Activated T-helper 1 cell treated with anti-CD3 and anti-CD28 coated beads, Interleukin-2, amount 50 U/mL, for 16 hours (primary cell): Measurements from ENCODE around the gene OR6M1.

Experiments
- DNase-seq, 2 donors: peaks; one replicate each; pipeline ENCODE4 v3.0.0-alpha.2; 2020; ENCODE audit warnings: low read depth in 1 of 2, low spot score in 1 of 2

OR6M1 gene

DNA sequence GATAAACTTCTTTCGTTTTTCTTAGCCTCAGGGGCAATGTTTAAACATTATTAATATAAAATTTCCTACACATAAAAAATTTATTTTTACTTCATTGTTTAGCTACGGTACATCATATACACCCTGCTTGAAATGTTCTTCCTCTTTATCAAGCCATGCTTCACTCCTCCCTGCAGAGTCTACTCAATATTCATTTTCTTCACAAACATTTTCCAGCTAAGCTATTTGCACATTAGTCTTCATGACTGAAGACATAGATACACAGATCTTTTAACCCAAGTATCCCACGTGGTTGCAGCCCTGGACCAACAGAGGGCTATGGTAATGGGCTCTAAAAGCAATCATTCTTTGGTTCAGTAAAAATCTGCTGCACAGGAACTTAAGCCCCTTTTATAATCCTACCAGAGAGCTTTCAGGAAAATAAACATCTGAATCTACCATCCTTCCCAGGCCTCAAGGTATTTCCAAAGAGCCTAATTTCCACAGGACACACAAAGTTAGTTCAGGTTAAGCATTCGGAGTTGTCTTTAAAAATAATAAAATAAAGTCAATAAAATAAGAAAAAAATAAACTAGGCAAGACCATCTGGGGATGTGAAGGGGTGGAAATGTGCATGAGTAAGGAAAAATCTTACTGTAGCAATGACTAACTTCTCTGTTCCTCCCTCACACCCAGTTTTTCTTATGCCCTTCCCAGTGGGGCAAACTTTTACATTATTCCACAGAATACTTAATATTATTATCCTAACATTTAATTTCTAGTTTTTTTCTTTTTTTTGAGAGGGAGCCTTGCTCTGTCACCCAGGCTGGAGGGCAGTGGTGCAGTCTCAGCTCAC, 30.2 kb downstream of the OR6M1 start:
- DNase-seq: no peak

DNA sequence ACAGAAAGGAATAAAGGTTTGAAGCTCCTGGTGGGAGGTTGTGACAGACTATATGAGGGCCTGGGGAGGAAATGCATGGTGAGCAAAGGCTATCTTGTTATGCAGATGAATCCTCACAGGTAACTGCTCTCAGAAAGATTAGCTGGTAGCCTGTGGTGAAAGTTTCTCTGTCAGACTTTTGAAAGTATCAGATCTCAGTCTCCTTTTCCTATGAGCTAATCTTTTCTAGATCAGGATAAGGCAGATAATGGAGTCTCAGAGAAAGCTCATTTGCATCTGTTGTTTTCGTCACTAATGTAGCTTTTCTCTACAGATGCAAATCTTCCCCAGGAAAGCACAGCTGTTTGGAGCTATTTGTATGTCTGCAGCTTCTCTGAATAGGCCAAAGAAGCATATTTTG, 30.9 kb downstream of the OR6M1 start:
- DNase-seq: no peak

DNA sequence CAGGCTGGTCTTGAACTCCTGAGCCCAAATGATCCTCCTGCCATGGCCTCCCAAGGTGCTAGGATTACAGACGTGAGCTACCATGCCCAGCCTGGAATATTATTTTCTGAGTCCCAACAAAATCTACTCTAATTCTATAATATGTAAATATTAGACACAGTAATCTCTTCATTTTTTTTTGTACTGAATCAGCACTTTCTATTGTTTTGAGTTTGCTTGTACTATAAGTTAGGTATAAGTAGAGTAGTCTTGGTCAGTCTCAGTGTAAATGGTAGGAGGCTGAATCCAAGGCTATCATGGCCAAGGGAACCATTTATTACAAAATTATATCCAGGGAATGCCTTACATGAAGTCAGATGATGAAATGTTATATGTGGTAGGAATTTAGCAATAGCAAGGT, 32.2 kb downstream of the OR6M1 start:
- no peak for DNase-seq

DNA sequence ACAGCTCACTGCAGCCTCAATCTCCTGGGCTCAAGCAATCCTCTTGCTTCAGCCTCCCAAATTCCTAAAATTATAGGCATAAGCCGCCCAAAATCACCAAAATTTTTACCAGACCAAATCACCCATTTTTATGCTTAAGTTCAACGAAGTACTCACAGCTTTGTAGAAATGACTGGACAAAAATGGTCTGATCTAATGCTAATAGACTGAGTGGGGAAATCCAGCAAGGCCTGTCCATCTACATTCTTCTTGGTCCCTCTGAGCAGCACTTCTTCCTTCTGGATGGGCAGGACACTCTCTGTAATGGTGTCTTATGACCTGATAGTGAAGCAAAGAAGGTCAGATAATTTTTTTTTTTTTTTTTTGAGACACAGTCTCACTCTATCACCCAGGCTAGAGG, 33.1 kb downstream of the OR6M1 start:
- no peak for DNase-seq

DNA sequence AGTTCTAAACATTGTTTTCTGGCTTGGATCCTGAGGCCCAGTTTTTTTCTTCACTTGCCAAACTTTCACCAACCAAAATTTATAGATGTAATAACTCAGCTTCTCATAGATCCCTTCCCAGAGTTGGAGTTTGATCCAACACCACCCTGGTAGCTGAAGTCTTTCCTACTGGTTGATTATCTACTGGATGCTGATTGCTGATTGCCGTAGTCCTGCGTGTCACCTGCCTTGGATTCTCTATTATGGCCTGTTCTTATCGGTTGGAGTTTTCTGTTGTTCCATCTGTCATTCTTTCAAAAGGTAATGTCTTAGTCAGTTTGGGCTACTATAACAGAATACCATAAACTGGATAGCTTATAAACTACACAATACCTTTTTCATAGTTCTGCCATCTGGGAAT, 34.5 kb downstream of the OR6M1 start:
- no peak for DNase-seq

DNA sequence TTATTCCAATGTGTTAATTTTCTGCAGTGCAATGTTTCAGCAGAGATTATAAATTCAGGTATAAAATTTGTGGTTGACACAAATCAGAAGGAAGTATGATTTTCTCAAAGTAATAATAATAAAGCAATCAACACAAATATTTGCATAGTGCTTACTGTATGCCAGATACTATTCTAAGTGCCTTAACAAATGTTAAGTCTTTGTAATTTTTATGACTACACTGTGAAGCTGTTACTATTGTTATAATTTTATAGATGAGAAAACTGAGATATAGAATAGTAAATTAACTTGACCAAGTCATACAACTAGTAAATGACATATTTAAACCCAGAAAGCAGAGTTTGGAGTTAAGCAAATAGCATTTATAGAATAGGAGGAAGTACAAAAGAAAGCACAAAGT, 35.4 kb downstream of the OR6M1 start:
- DNase-seq: no peak

DNA sequence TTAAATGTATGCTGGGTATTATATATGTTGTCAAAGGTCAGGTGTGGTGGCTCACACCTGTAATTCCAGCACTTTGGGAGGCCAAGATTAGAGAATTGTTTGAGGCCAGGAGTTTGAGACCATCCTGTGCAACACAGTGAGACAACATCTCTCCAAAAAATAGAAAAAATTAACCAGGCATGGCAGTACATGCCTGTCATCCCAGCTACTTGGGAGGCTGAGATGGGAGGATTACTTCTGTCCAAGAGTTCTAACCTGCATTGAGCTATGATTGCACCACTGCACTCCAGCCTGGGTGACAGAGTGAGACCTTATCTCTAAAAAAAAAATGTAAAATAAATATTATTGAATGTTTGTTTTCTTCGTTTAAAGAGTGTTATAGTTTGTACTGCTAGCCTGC, 40.5 kb downstream of the OR6M1 start:
- no peak for DNase-seq

DNA sequence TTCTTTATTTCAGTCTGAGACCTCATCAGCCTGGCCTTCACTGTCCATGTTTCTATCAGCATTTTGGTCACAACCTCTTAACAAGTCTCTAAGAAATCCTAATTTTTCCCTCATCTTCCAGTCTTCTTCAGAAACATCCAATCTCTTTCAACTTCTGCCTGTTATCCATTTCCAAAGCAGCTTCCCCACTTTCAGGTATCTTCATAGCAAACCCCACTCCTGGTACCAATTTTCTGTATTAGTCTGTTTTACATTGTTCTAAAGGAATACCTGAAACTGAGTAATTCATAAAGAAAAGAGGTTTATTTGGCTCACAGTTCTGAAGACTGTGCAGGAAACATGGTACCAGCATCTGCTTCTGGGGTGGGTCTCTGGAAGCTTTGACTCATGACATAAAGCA, 43.7 kb downstream of the OR6M1 start:
- DNase-seq: no peak

DNA sequence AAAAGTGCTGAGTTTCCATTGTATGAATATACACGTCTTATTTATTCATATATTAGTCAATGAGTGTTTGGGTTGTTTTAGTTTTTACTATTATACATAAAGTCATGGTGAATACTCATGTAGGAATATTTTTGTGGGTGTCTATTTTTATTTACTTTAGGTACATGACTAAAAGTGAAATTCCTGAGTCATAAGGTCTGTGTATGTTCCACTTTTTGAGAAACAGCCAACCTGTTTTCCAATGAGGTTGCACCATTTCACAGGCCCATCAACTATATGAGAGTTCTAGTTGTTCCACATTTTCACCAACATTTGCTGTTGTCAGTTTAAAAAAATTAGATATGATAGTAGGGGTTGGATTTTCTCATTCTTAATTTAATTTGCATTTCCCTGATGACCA, 45.3 kb downstream of the OR6M1 start:
- DNase-seq: no peak

DNA sequence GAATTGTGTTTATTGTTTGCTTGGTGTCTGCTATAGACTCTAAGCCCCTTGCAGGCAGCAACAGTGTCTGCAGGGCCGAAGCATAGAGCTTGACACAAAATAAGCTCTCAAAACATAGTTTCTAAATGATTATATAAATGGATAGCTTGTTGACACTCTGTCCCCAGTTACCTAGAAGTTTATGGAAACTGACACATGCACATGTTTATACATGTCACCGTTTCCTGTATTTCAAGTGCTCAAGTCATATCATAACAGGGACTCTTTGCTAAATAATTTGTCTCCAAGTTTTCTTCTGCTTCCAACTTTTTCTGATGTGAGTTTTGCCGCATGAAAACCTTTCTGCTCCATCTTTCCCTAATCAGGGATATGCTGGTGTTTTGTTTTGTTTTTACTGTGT, 48.2 kb downstream of the OR6M1 start:
- no peak for DNase-seq

DNA sequence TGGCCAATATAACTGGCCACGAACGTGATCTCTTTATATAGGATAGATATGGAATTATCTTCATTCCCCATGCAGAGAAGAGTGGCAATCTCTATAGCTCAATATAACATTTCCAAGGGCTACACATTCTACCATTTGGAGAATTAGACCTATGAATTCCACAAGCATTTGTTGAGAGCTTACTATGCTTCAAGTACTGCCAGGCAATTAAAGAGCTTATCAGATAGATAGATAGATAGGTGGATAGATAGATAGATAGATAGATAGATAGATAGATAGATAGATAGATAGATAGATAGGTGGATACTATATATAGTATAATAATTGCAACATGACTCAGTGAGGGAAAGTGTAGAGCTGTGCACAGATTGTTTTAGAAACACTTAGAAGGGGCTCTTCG, 50.3 kb downstream of the OR6M1 start:
- no peak for DNase-seq
